HEK293 (cell line): Measurements from ENCODE around the gene TRAF5.

ENCODE experiments used
- CTCF ChIP-seq: fragments of 450-650 bp; formaldehyde crosslinking; IDR thresholded peaks from 2 replicates; pipeline ENCODE4 v1.5.1; 2016; ENCODE audit warnings: missing biosample characterization, missing genetic modification characterization
- ELK4 ChIP-seq: IDR thresholded peaks from 2 replicates; pipeline ENCODE4 v1.6.1; 2011; ENCODE audit warnings: mild to moderate bottlenecking, low read depth, low read length, borderline replicate concordance
- KLF16 ChIP-seq: fragments of 450-650 bp; formaldehyde crosslinking; IDR thresholded peaks from 2 replicates; pipeline ENCODE4 v1.5.1; 2017; ENCODE audit warnings: missing biosample characterization, missing genetic modification characterization
- PATZ1 ChIP-seq: fragments of 450-650 bp; formaldehyde crosslinking; IDR thresholded peaks from 2 replicates; pipeline ENCODE4 v1.5.1; 2016; ENCODE audit warnings: missing biosample characterization, missing genetic modification characterization
- PRDM10 ChIP-seq: fragments of 450-650 bp; formaldehyde crosslinking; IDR thresholded peaks from 2 replicates; pipeline ENCODE4 v1.5.1; 2016; ENCODE audit warnings: missing biosample characterization, missing genetic modification characterization
- REST ChIP-seq: fragments of 450-650 bp; formaldehyde crosslinking; IDR thresholded peaks from 2 replicates; pipeline ENCODE4 v1.5.1; 2016; ENCODE audit warnings: missing biosample characterization, missing genetic modification characterization
- SP3 ChIP-seq: fragments of 450-650 bp; formaldehyde crosslinking; IDR thresholded peaks from 2 replicates; pipeline ENCODE4 v1.5.1; 2016; ENCODE audit warnings: missing biosample characterization, missing genetic modification characterization
- TCF7L2 ChIP-seq: IDR thresholded peaks from 2 replicates; pipeline ENCODE4 v1.6.1; 2011; ENCODE audit warnings: low read depth, mild to moderate bottlenecking, inconsistent platforms, low read length, moderate library complexity, borderline replicate concordance
- TSHZ1 ChIP-seq: fragments of 450-650 bp; formaldehyde crosslinking; IDR thresholded peaks from 2 replicates; pipeline ENCODE4 v1.5.1; 2016; ENCODE audit warnings: missing biosample characterization, missing genetic modification characterization, borderline replicate concordance
- ZNF266 ChIP-seq: fragments of 450-650 bp; formaldehyde crosslinking; IDR thresholded peaks from 2 replicates; pipeline ENCODE4 v1.5.1; 2016; ENCODE audit warnings: missing biosample characterization, missing genetic modification characterization, low read depth
- ZNF501 ChIP-seq: fragments of 450-650 bp; formaldehyde crosslinking; IDR thresholded peaks from 2 replicates; pipeline ENCODE4 v1.5.1; 2016; ENCODE audit warnings: missing biosample characterization, missing genetic modification characterization
- ZNF529 ChIP-seq: fragments of 450-650 bp; formaldehyde crosslinking; IDR thresholded peaks from 2 replicates; pipeline ENCODE4 v1.5.1; 2017; ENCODE audit warnings: missing genetic modification characterization, missing biosample characterization; ENCODE audit not compliant: insufficient replicate concordance
- ZNF580 ChIP-seq: fragments of 450-650 bp; formaldehyde crosslinking; IDR thresholded peaks from 2 replicates; pipeline ENCODE4 v1.5.1; 2016; ENCODE audit warnings: missing biosample characterization, missing genetic modification characterization
- ZNF768 ChIP-seq: fragments of 450-650 bp; formaldehyde crosslinking; IDR thresholded peaks from 2 replicates; pipeline ENCODE4 v1.5.1; 2018; ENCODE audit warnings: missing biosample characterization, mild to moderate bottlenecking, missing genetic modification characterization

- no peak for TF ChIP-seq ELK4
- TF ChIP-seq KLF16 (tag by site-specific recombination) = no peak
- TF ChIP-seq SP3 (tag by site-specific recombination) = no peak
- TF ChIP-seq ZNF266 (tag by site-specific recombination) = no peak
- TF ChIP-seq CTCF = no peak
- no peak for TF ChIP-seq ZNF580 (tag by site-specific recombination)
- TF ChIP-seq PATZ1 (tag by site-specific recombination) = no peak
- no peak for TF ChIP-seq TSHZ1 (tag by site-specific recombination)
- no peak for TF ChIP-seq ZNF768 (tag by site-specific recombination)
- no peak for TF ChIP-seq ZNF529
- TF ChIP-seq ZNF501 (tag by site-specific recombination) = no peak
- TF ChIP-seq REST (tag by site-specific recombination) = no peak
- TF ChIP-seq PRDM10 (tag by site-specific recombination) = no peak
- no peak for TF ChIP-seq TCF7L2
These were observed 43.0 kb downstream of the TRAF5 start for GRCh38 chr1:211369640-211370039.
